ENCODE measurements around the gene TADA2B.

Gene TADA2B

GRCh38 chr4:7049739-7050138, 6.6 kb downstream of the TADA2B start:
- Histone ChIP-seq H3K4me3 (ENCODE audit: low read length) (no peak overlapping the region), H3K4me2 (ENCODE audit: low read length) (no peak overlapping the region), H3K27me3 (ENCODE audit: low read depth, low read length) (no peaks in the 10 kb centered on the region), H4K20me1 (ENCODE audit: insufficient read depth, low read length) (peaks cover 39% of the 10 kb centered on the region), H3K4me1 (ENCODE audit: low read length) (peaks cover 12% of the 10 kb centered on the region), H2AFZ (ENCODE audit: low read depth, low read length) (no peak overlapping the region), H3K79me2 (ENCODE audit: low read length) (peaks cover 87% of the 10 kb centered on the region), H3K9me3 (ENCODE audit: insufficient read depth, low read length) (no peaks in the 10 kb centered on the region), H3K9ac (ENCODE audit: low read length) (no peak overlapping the region), H3K36me3 (replicated peaks; ENCODE audit: low read depth, low read length) (peaks cover 18% of the 10 kb centered on the region), H3K27ac (ENCODE audit: low read length) (no peak overlapping the region)
- no peak for TF ChIP-seq EZH2phosphoT487 (IDR thresholded peaks at IDR 0.05; ENCODE audit: low read depth)

- Histone ChIP-seq H3K4me2 (ENCODE audit: low read length) (no peak overlapping the region), H3K9ac (ENCODE audit: low read length) (no peak overlapping the region), H3K36me3 (replicated peaks; ENCODE audit: low read depth, low read length) (peaks cover 19% of the 10 kb centered on the region), H3K4me1 (ENCODE audit: low read length) (peaks cover 4% of the 10 kb centered on the region; the same call in 1 of the 2 replicates), H3K4me3 (ENCODE audit: low read length) (no peak overlapping the region), H3K79me2 (ENCODE audit: low read length) (peaks cover 79% of the 10 kb centered on the region), H3K27me3 (ENCODE audit: low read depth, low read length) (no peaks in the 10 kb centered on the region), H4K20me1 (ENCODE audit: insufficient read depth, low read length) (peaks cover 30% of the 10 kb centered on the region), H3K9me3 (ENCODE audit: insufficient read depth, low read length) (no peaks in the 10 kb centered on the region), H2AFZ (ENCODE audit: low read depth, low read length) (no peak overlapping the region), H3K27ac (ENCODE audit: low read length) (no peak overlapping the region)
- TF ChIP-seq EZH2phosphoT487 (IDR thresholded peaks at IDR 0.05; ENCODE audit: low read depth): no peak
- no peak for TF ChIP-seq CTCF (IDR thresholded peaks at IDR 0.05; ENCODE audit: low read depth, low read length)
Observed at GRCh38 chr4:7050481-7051143, 7.4 kb downstream of the TADA2B start.

- H3K79me2 ChIP-seq (ENCODE audit: low read length): peaks cover 73% of the 10 kb centered on the region
- H2AFZ ChIP-seq (ENCODE audit: low read depth, low read length): no peak overlapping the region
- no peak overlapping the region for H3K27ac ChIP-seq (ENCODE audit: low read length)
- no peak overlapping the region for H3K9ac ChIP-seq (ENCODE audit: low read length)
- H4K20me1 ChIP-seq (ENCODE audit: insufficient read depth, low read length): peaks cover 25% of the 10 kb centered on the region
- no peak overlapping the region for H3K4me3 ChIP-seq (ENCODE audit: low read length)
- no peaks in the 10 kb centered on the region; the same call in 1 of the 2 replicates for H3K4me1 ChIP-seq (ENCODE audit: low read length)
- H3K36me3 ChIP-seq (replicated peaks; ENCODE audit: low read depth, low read length): peaks cover 19% of the 10 kb centered on the region
- H3K4me2 ChIP-seq (ENCODE audit: low read length): no peak overlapping the region
- H3K27me3 ChIP-seq (ENCODE audit: low read depth, low read length): no peaks in the 10 kb centered on the region
- TF ChIP-seq EZH2phosphoT487 (IDR thresholded peaks at IDR 0.05; ENCODE audit: low read depth): no peak
- TF ChIP-seq CTCF (IDR thresholded peaks at IDR 0.05; ENCODE audit: low read depth, low read length): no peak
- H3K9me3 ChIP-seq (ENCODE audit: insufficient read depth, low read length): no peaks in the 10 kb centered on the region
Observed at GRCh38 chr4:7051144-7051495, 7.9 kb downstream of the TADA2B start.

- peaks cover 70% of the 10 kb centered on the region for H3K79me2 ChIP-seq (ENCODE audit: low read length)
- H3K9me3 ChIP-seq (ENCODE audit: insufficient read depth, low read length): no peaks in the 10 kb centered on the region
- no peak overlapping the region for H3K27ac ChIP-seq (ENCODE audit: low read length)
- H3K36me3 ChIP-seq (replicated peaks; ENCODE audit: low read depth, low read length): peaks cover 26% of the 10 kb centered on the region
- H3K9ac ChIP-seq (ENCODE audit: low read length): no peak overlapping the region
- no peak overlapping the region for H3K4me3 ChIP-seq (ENCODE audit: low read length)
- H3K4me1 ChIP-seq (ENCODE audit: low read length): no peaks in the 10 kb centered on the region
- H3K4me2 ChIP-seq (ENCODE audit: low read length): no peak overlapping the region
- H2AFZ ChIP-seq (ENCODE audit: low read depth, low read length): no peak overlapping the region
- no peak for TF ChIP-seq CTCF (IDR thresholded peaks at IDR 0.05; ENCODE audit: low read depth, low read length)
- no peak for TF ChIP-seq EZH2phosphoT487 (IDR thresholded peaks at IDR 0.05; ENCODE audit: low read depth)
- H4K20me1 ChIP-seq (ENCODE audit: insufficient read depth, low read length): peaks cover 17% of the 10 kb centered on the region
- no peaks in the 10 kb centered on the region for H3K27me3 ChIP-seq (ENCODE audit: low read depth, low read length)
Observed at GRCh38 chr4:7051905-7052304, 8.7 kb downstream of the TADA2B start.
